Panc1 (cell line): ENCODE results near the gene SHQ1. TPM values are rescaled to one million over a fixed set of nuclear protein-coding genes. Genes with fewer than 3 reads are reported as not detected.

Experiments used
- ATAC-seq: fragments of 200-7000 bp; cut with Tn5 transposase; 2 replicates; pipeline ENCODE4 v1.9.1; 2020; ENCODE audit warnings: mild to moderate bottlenecking, moderate library complexity
- BruUV-seq: library from RNA; stranded (reverse); fragments of 400-500 nt; replicated peaks from 2 replicates; lab custom pipeline; 2021; lab: Mats Ljungman, UMichigan
- CTCF ChIA-PET: fragments of 300-600 bp; sonication (Branson Sonifier 250); formaldehyde crosslinking; loops from one replicate; lab custom pipeline; 2022; ENCODE audit warnings: antibody characterized with exemption; lab: Charles Lee
- POLR2A ChIA-PET: fragments of 300-600 bp; sonication (Branson Sonifier 250); formaldehyde crosslinking; loops from one replicate; lab custom pipeline; 2022; ENCODE audit warnings: antibody characterized with exemption; lab: Charles Lee
- DNase-seq: peaks from one replicate; pipeline ENCODE4 v3.0.0-alpha.2; 2010; ENCODE audit warnings: low read depth, low spot score
- H3K27ac ChIP-seq: 2 replicates; pipeline ENCODE4 v1.5.1; 2011; ENCODE audit warnings: mild to moderate bottlenecking, low read length, inconsistent platforms
- H3K27me3 ChIP-seq: fragments of 200-500 bp; sonication (Bioruptor generic); 2 replicates; pipeline ENCODE4 v1.6.0; 2014; ENCODE audit warnings: low read length, inconsistent platforms; ENCODE audit not compliant: control insufficient read depth, insufficient read depth
- H3K36me3 ChIP-seq: fragments of 200-500 bp; sonication (Bioruptor generic); 2 replicates; pipeline ENCODE4 v1.5.1; 2014; ENCODE audit warnings: inconsistent platforms, mild to moderate bottlenecking, low read length, moderate library complexity; ENCODE audit not compliant: control insufficient read depth, insufficient read depth
- H3K4me1 ChIP-seq: 2 replicates; pipeline ENCODE4 v1.5.1; 2011; ENCODE audit warnings: inconsistent platforms, mild to moderate bottlenecking, low read length, moderate library complexity; ENCODE audit not compliant: control insufficient read depth, insufficient read depth
- H3K4me3 ChIP-seq, 2 experiments: 2 replicates each; pipeline ENCODE4 v1.5.1; 2011 to 2012; ENCODE audit warnings: low read depth in 2 of 2, low read length in 2 of 2, mild to moderate bottlenecking in 2 of 2, inconsistent platforms in 1 of 2, moderate library complexity in 1 of 2
- H3K9me3 ChIP-seq: fragments of 200-500 bp; sonication (Bioruptor generic); 2 replicates; pipeline ENCODE4 v1.5.1; 2014; ENCODE audit warnings: low read depth, mild to moderate bottlenecking, inconsistent platforms, low read length, moderate library complexity; ENCODE audit not compliant: control insufficient read depth, insufficient read depth
- POLR2AphosphoS5 ChIP-seq: IDR thresholded peaks from 2 replicates; pipeline ENCODE4 v1.6.1; 2012; ENCODE audit warnings: mild to moderate bottlenecking, low read depth, low read length, moderate library complexity
- SIN3A ChIP-seq: IDR thresholded peaks from 2 replicates; pipeline ENCODE4 v1.6.1; 2012; ENCODE audit warnings: low read depth, mild to moderate bottlenecking, low read length, moderate library complexity, borderline replicate concordance; ENCODE audit not compliant: insufficient read depth
- TCF7L2 ChIP-seq: IDR thresholded peaks from 2 replicates; pipeline ENCODE4 v1.6.1; 2011; ENCODE audit warnings: mild to moderate bottlenecking, low read depth, low read length, inconsistent platforms
- in situ Hi-C: cut with HindIII; loops from 2 replicates; pipeline ENCODE4 v1.10.0; 2016; ENCODE audit warnings: low sequenced_read_pairs, low pct_unique_long_range_greater_than_20kb
- intact Hi-C: fragments of 100-400 bp; cut with micrococcal nuclease; formaldehyde crosslinking; loops from one replicate; pipeline ENCODE4 v1.10.0; 2022; ENCODE audit not compliant: unreplicated experiment
- total RNA-seq: library from RNA; stranded (reverse); gene quantifications from one replicate; pipeline ENCODE4 v1.2.1, GENCODE V29; 2021; ENCODE audit not compliant: unreplicated experiment
- TF ChIP-seq, protein P1 (sequence below), 2 experiments: IDR thresholded peaks; 2 replicates each; pipeline ENCODE4 v1.6.1; 2011 to 2012; ENCODE audit warnings: low read depth in 2 of 2, control low read depth in 1 of 2, low read length in 1 of 2, mild to moderate bottlenecking in 1 of 2, moderate library complexity in 1 of 2; ENCODE audit not compliant: insufficient read depth in 1 of 2
- TF ChIP-seq, protein P2 (sequence below): fragments of 450-650 bp; IDR thresholded peaks from 2 replicates; pipeline ENCODE4 v1.5.1; 2017; ENCODE audit warnings: mild to moderate bottlenecking

The SHQ1 gene
- total RNA-seq, 1 experiment from 2014 or later = 21.0 TPM

DNA sequence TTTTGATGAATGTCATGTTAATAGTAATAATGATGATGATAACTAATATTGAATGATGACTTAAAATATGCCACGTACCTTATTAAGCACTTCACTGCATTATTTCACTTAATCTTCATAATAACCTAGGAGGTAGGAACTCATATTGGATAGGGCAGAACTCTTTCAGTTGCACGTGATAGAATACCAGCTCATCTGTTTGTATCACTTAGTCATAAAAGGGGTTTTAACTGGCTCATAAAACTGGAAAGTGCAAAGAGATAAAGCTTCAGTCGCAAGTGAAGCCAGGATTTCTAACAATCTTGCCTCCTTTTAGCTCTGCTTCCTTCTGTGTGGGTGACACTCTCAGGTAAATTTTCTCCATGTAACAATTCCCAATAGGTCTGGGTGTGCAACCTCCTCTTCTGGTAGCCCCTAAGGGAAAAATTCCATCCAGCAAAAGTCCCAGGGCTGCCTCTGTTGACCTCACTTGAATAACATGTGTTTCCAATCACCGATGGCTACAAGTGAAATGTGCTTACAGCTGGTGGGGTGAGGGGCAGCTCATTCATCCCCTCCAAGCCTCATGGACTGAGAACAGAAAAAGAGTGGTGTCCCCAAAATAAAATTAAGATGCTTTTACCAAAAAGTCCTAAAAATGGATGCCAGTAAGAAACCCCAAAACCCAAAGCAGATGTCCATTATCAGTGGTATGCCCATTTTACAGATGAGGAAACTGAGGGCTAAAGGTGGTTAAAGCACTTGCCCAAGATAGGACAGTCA is 48.9 kb upstream of the SHQ1 start:
- intact Hi-C loops = loop anchor here (2.0 kb wide), 1 partner anchor 48 kb away; the partner anchor contains the start of gene SHQ1
- CTCF ChIA-PET = no interaction called here

DNA sequence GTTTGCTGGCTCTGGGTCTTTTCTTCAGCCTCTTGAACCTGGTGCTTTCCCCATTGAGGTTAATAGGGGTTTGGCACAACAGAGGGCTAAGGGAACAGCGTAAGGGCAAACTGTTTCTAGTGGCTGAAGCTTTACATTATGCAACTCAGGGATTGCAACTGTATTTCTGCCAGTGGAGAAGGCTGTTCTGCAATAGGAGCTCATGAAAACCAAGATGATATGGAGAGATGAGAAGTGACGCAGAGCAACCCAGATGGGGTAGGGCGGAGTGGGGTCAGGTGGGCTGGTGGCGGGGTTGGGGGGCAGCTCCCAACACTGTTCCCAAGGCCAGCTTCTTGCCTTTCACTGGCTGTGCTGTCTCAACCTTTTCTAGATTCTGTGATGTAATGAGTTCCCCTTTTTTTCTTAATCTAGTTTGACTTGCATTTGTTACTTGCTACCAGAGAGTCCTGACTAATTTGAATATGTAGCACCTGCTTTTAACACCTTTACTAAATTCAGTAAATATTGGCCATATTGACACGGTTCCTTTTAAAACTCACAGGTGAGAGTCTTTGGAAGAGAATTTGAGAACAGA is 46.8 kb upstream of the SHQ1 start:
- CTCF ChIA-PET = no interaction called here
- Histone ChIP-seq H3K27ac (no peak overlapping the region), H3K9me3 (no peaks in the 10 kb centered on the region), H3K27me3 (no peaks in the 10 kb centered on the region), H3K4me1 (no peaks in the 10 kb centered on the region), H3K4me3 (no peak overlapping the region), H3K36me3 (no peaks in the 10 kb centered on the region)
- intact Hi-C loops = no loop called here
- POLR2A ChIA-PET = no interaction called here
- TF ChIP-seq, protein P1, sequence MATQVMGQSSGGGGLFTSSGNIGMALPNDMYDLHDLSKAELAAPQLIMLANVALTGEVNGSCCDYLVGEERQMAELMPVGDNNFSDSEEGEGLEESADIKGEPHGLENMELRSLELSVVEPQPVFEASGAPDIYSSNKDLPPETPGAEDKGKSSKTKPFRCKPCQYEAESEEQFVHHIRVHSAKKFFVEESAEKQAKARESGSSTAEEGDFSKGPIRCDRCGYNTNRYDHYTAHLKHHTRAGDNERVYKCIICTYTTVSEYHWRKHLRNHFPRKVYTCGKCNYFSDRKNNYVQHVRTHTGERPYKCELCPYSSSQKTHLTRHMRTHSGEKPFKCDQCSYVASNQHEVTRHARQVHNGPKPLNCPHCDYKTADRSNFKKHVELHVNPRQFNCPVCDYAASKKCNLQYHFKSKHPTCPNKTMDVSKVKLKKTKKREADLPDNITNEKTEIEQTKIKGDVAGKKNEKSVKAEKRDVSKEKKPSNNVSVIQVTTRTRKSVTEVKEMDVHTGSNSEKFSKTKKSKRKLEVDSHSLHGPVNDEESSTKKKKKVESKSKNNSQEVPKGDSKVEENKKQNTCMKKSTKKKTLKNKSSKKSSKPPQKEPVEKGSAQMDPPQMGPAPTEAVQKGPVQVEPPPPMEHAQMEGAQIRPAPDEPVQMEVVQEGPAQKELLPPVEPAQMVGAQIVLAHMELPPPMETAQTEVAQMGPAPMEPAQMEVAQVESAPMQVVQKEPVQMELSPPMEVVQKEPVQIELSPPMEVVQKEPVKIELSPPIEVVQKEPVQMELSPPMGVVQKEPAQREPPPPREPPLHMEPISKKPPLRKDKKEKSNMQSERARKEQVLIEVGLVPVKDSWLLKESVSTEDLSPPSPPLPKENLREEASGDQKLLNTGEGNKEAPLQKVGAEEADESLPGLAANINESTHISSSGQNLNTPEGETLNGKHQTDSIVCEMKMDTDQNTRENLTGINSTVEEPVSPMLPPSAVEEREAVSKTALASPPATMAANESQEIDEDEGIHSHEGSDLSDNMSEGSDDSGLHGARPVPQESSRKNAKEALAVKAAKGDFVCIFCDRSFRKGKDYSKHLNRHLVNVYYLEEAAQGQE (IDR thresholded peaks at IDR 0.05; ENCODE audit: insufficient read depth in 1 of 2, low read depth in 2 of 2, low read length in 1 of 2) = no peak
- TF ChIP-seq SIN3A (no peak), POLR2AphosphoS5 (no peak), TCF7L2 (no peak)
- TF ChIP-seq, protein P2, sequence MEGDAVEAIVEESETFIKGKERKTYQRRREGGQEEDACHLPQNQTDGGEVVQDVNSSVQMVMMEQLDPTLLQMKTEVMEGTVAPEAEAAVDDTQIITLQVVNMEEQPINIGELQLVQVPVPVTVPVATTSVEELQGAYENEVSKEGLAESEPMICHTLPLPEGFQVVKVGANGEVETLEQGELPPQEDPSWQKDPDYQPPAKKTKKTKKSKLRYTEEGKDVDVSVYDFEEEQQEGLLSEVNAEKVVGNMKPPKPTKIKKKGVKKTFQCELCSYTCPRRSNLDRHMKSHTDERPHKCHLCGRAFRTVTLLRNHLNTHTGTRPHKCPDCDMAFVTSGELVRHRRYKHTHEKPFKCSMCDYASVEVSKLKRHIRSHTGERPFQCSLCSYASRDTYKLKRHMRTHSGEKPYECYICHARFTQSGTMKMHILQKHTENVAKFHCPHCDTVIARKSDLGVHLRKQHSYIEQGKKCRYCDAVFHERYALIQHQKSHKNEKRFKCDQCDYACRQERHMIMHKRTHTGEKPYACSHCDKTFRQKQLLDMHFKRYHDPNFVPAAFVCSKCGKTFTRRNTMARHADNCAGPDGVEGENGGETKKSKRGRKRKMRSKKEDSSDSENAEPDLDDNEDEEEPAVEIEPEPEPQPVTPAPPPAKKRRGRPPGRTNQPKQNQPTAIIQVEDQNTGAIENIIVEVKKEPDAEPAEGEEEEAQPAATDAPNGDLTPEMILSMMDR = no peak
- BruUV-seq = no TSS peak
- DNase-seq = no peak
- in situ Hi-C loops = no loop called here
- ATAC-seq = no peak

More for the DNA sequence above, 48.9 kb upstream of the SHQ1 start:
- Histone ChIP-seq H3K4me3 (no peak overlapping the region), H3K4me1 (no peaks in the 10 kb centered on the region), H3K27ac (no peak overlapping the region), H3K27me3 (no peaks in the 10 kb centered on the region), H3K9me3 (no peaks in the 10 kb centered on the region), H3K36me3 (no peaks in the 10 kb centered on the region)
- DNase-seq (no peak), ATAC-seq (no peak)
- BruUV-seq = no TSS peak
- POLR2A ChIA-PET = no interaction called here
- in situ Hi-C loops = no loop called here
- TF ChIP-seq SIN3A = no peak
- TF ChIP-seq, protein P2 = no peak
- TF ChIP-seq, protein P1 (IDR thresholded peaks at IDR 0.05; ENCODE audit: insufficient read depth in 1 of 2, low read depth in 2 of 2, low read length in 1 of 2) = no peak
- no peak for TF ChIP-seq TCF7L2
- TF ChIP-seq POLR2AphosphoS5 = no peak
